NCI-H1930 (cell line): ENCODE results near the gene HDAC9.

Experiments
- DNase-seq, 2 experiments: peaks; one replicate each; lab custom pipeline; 2025; lab: John Stamatoyannopoulos, UW

Gene HDAC9

GRCh38 chr7:18494821-18495408 is 634 bp upstream of the HDAC9 start:
- DNase-seq, result no peak

GRCh38 chr7:18496341-18496700 is 772 bp downstream of the HDAC9 start:
- no peak for DNase-seq

- no peak for DNase-seq
Observed at GRCh38 chr7:18497082-18497481, 1.5 kb downstream of the HDAC9 start.

- DNase-seq, result no peak
Observed at GRCh38 chr7:18497800-18498199, 2.3 kb downstream of the HDAC9 start.

GRCh38 chr7:18498341-18498740 is 2.8 kb downstream of the HDAC9 start:
- DNase-seq, result no peak

- DNase-seq, result no peak
Observed at GRCh38 chr7:18499407-18500177, 4.0 kb downstream of the HDAC9 start.

- no peak for DNase-seq
Observed at GRCh38 chr7:18503126-18503866, 7.7 kb downstream of the HDAC9 start.

- DNase-seq, result no peak
Observed at GRCh38 chr7:18504965-18505364, 9.4 kb downstream of the HDAC9 start.

- DNase-seq, result no peak
Observed at GRCh38 chr7:18505870-18506460, 10.4 kb downstream of the HDAC9 start.

- DNase-seq, result no peak
Observed at GRCh38 chr7:18508443-18509427, 13.2 kb downstream of the HDAC9 start.

- no peak for DNase-seq
Observed at GRCh38 chr7:18509481-18509880, 13.9 kb downstream of the HDAC9 start.

- DNase-seq, result no peak
Observed at GRCh38 chr7:18511351-18512140, 16.0 kb downstream of the HDAC9 start.

GRCh38 chr7:18513343-18513742 is 17.8 kb downstream of the HDAC9 start:
- DNase-seq, result no peak

GRCh38 chr7:18515067-18515466 is 19.5 kb downstream of the HDAC9 start:
- DNase-seq, result no peak

GRCh38 chr7:18517646-18518045 is 22.1 kb downstream of the HDAC9 start:
- no peak for DNase-seq

GRCh38 chr7:18518555-18518954 is 23.0 kb downstream of the HDAC9 start:
- DNase-seq, result no peak

- no peak for DNase-seq
Observed at GRCh38 chr7:18520450-18521235, 25.1 kb downstream of the HDAC9 start.

- no peak for DNase-seq
Observed at GRCh38 chr7:18521236-18521589, 25.7 kb downstream of the HDAC9 start.

- no peak for DNase-seq
Observed at GRCh38 chr7:18521945-18522566, 26.5 kb downstream of the HDAC9 start.

GRCh38 chr7:18524248-18524647 is 28.7 kb downstream of the HDAC9 start:
- DNase-seq, result no peak
